B cell (primary cell): ENCODE results near the gene SHANK2. TPM values are rescaled to one million over a fixed set of nuclear protein-coding genes. Genes with fewer than 3 reads are reported as not detected.

Source experiments
- ATAC-seq: fragments of 200-7000 bp; cut with Tn5 transposase; one replicate; pipeline ENCODE4 v1.10.0; 2021; ENCODE audit warnings: low read depth, mild to moderate bottlenecking, moderate number of reproducible peaks, moderate library complexity
- CTCF ChIA-PET: fragments of 350-600 bp; sonication (Branson Sonifier 250); formaldehyde crosslinking; loops from one replicate; lab custom pipeline; 2021; ENCODE audit warnings: antibody characterized with exemption, inconsistent platforms; lab: Charles Lee
- POLR2A ChIA-PET: fragments of 350-600 bp; sonication (Branson Sonifier 250); formaldehyde crosslinking; loops from one replicate; lab custom pipeline; 2021; ENCODE audit warnings: antibody characterized with exemption; lab: Charles Lee
- DNase-seq: peaks from one replicate; pipeline ENCODE4 v3.0.0; 2013
- H2AFZ ChIP-seq: 2 replicates; pipeline ENCODE4 v1.6.1; 2012; ENCODE audit warnings: mild to moderate bottlenecking, low read depth, low read length; ENCODE audit not compliant: insufficient read depth, poor library complexity, severe bottlenecking
- H3K27ac ChIP-seq, 2 donors: 1 replicate in 1 of 2; 2 replicates in 1 of 2; pipeline ENCODE4 v1.5.1; 2012 to 2013; ENCODE audit warnings: low read length in 2 of 2, mild to moderate bottlenecking in 2 of 2, moderate library complexity in 1 of 2
- H3K27me3 ChIP-seq, 4 experiments: fragments of 200-600 bp in 1 of 4; sonication (generic) in 1 of 4; replicated peaks in 1 of 4; 1 replicate in 2 of 4; 2 replicates in 2 of 4; pipeline versions ENCODE4 v1.6.1 to v1.7.0; 2013 to 2016; ENCODE audit warnings: low read length in 3 of 4, mild to moderate bottlenecking in 2 of 4, mixed read lengths in 1 of 4, moderate library complexity in 1 of 4; ENCODE audit not compliant: insufficient read depth in 4 of 4, control insufficient read depth in 3 of 4; ENCODE audit errors: control extremely low read depth in 1 of 4
- H3K36me3 ChIP-seq, 2 experiments: replicated peaks in 1 of 2; 1 replicate in 1 of 2; 2 replicates in 1 of 2; pipeline versions ENCODE4 v1.6.1 to v1.7.1; 2013; ENCODE audit warnings: low read length in 1 of 2; ENCODE audit not compliant: insufficient read depth in 2 of 2, control insufficient read depth in 1 of 2; ENCODE audit errors: control extremely low read depth in 1 of 2, extremely low read depth in 1 of 2
- H3K4me1 ChIP-seq, 2 donors: fragments of 200-600 bp in 1 of 2; sonication (generic) in 1 of 2; 1 replicate in 1 of 2; 2 replicates in 1 of 2; pipeline versions ENCODE4 v1.5.1 to v1.6.1; 2013 to 2017; ENCODE audit warnings: low read length in 2 of 2; ENCODE audit not compliant: control insufficient read depth in 2 of 2, insufficient read depth in 2 of 2
- H3K4me2 ChIP-seq: replicated peaks from 2 replicates; pipeline ENCODE3; 2012; ENCODE audit warnings: mild to moderate bottlenecking, low read depth, low read length; ENCODE audit not compliant: poor library complexity, severe bottlenecking
- H3K4me3 ChIP-seq, 5 experiments: fragments of 200-600 bp in 1 of 5; sonication (generic) in 1 of 5; 1 replicate in 3 of 5; 2 replicates in 2 of 5; pipeline versions ENCODE4 v1.5.1 to v1.7.0; 2011 to 2016; ENCODE audit warnings: low read length in 4 of 5, mild to moderate bottlenecking in 4 of 5, low read depth in 2 of 5, control low read depth in 1 of 5, moderate library complexity in 1 of 5; ENCODE audit not compliant: insufficient read depth in 1 of 5; ENCODE audit errors: control extremely low read depth in 1 of 5, extremely low read depth in 1 of 5
- H3K79me2 ChIP-seq: fragments of 200-600 bp; sonication (generic); one replicate; pipeline ENCODE4 v1.6.0; 2016; ENCODE audit warnings: low read length; ENCODE audit not compliant: control insufficient read depth, insufficient read depth
- H3K9ac ChIP-seq: fragments of 200-600 bp; sonication (generic); 2 replicates; pipeline ENCODE4 v1.6.1; 2017; ENCODE audit warnings: mild to moderate bottlenecking, low read length, moderate library complexity
- H3K9me3 ChIP-seq, 3 donors: one replicate each; pipeline versions ENCODE4 v1.6.1 to v1.7.1; 2013; ENCODE audit warnings: low read length in 2 of 3; ENCODE audit not compliant: control insufficient read depth in 2 of 3, insufficient read depth in 1 of 3; ENCODE audit errors: control extremely low read depth in 1 of 3
- H4K20me1 ChIP-seq: 2 replicates; pipeline ENCODE4 v1.6.0; 2012; ENCODE audit warnings: mild to moderate bottlenecking, low read length; ENCODE audit not compliant: insufficient read depth, control insufficient read depth, poor library complexity, severe bottlenecking
- H3K27ac Mint-ChIP-seq: one replicate; pipeline ENCODE4 v1.8.0; 2021; ENCODE audit warnings: mixed read lengths
- H3K27me3 Mint-ChIP-seq: one replicate; pipeline ENCODE4 v1.8.0; 2021; ENCODE audit warnings: mixed read lengths
- H3K4me1 Mint-ChIP-seq: one replicate; pipeline ENCODE4 v1.8.0; 2021; ENCODE audit warnings: mixed read lengths
- H3K4me3 Mint-ChIP-seq: one replicate; pipeline ENCODE4 v1.8.0; 2021; ENCODE audit warnings: mixed read lengths
- H3K9me3 Mint-ChIP-seq: one replicate; pipeline ENCODE4 v1.8.0; 2022; ENCODE audit warnings: mixed read lengths; ENCODE audit not compliant: insufficient read depth
- CTCF ChIP-seq: fragments of 200-600 bp; IDR thresholded peaks from one replicate; pipeline ENCODE4 v1.8.0; 2022; ENCODE audit warnings: antibody characterized with exemption, mild to moderate bottlenecking
- EZH2 ChIP-seq: IDR thresholded peaks from 2 replicates; pipeline ENCODE4 v1.6.1; 2012; ENCODE audit warnings: borderline replicate concordance, low read depth, mild to moderate bottlenecking, moderate library complexity, low read length; ENCODE audit not compliant: insufficient read depth, poor library complexity, severe bottlenecking
- WGBS: methylation state at CpG from one replicate; pipeline ENCODE4 v1.1.5; 2013; ENCODE audit warnings: missing lambda C conversion rate; ENCODE audit not compliant: insufficient coverage; 5-methylcytosine and 5-hydroxymethylcytosine counted together
- intact Hi-C: fragments of 100-400 bp; cut with micrococcal nuclease; formaldehyde crosslinking; loops from one replicate; pipeline ENCODE4 v1.10.0; 2022
- polyA plus RNA-seq: library from polyadenylated mRNA; depleted of rRNA; stranded (reverse); fragments of >200 nt; gene quantifications from 2 replicates; pipeline ENCODE4 v1.2.3, GENCODE V29; 2012
- total RNA-seq, 2 donors: library from RNA; stranded (reverse); fragments of 120-200 nt in 1 of 2; gene quantifications; 1 replicate in 1 of 2; 2 replicates in 1 of 2; pipeline versions ENCODE4 v1.2.3 to v1.2.4, GENCODE V29; 2013 to 2022

SHANK2 gene
- total and polyA plus RNA-seq, 2 donors (not counting 1 experiment from before 2014, with no cell fraction given): 0.07 to 0.28 TPM

GRCh38 chr11:71223671-71224660 lies 28.4 kb downstream of the SHANK2 start:
- H3K27ac Mint-ChIP-seq: no peak overlapping the region
- Histone ChIP-seq H3K79me2 (no peaks in the 10 kb centered on the region), H4K20me1 (no peaks in the 10 kb centered on the region), H3K4me3 (no peak overlapping the region), H3K36me3 (no peaks in the 10 kb centered on the region), H3K4me2 (no peak overlapping the region), H3K27me3 (peaks cover 0 to 4% (median 0%) of the 10 kb centered on the region in 4 experiments), H3K27ac (no peak overlapping the region), H3K9ac (no peak overlapping the region), H2AFZ (no peak overlapping the region), H3K9me3 (peaks cover 2 to 27% (median 8%) of the 10 kb centered on the region in 3 donors), H3K4me1 (no peaks in the 10 kb centered on the region)
- intact Hi-C loops: no loop called here
- POLR2A ChIA-PET: no interaction called here
- H3K4me3 Mint-ChIP-seq: no peak overlapping the region
- WGBS: 91% methylated on average over 20 of the region's 23 CpGs
- CTCF ChIA-PET: no interaction called here
- TF ChIP-seq CTCF: no peak
- TF ChIP-seq EZH2: no peak
- no peak for ATAC-seq
- peaks cover 15% of the 10 kb centered on the region for H3K9me3 Mint-ChIP-seq
- H3K27me3 Mint-ChIP-seq: peaks cover 16% of the 10 kb centered on the region
- DNase-seq: no peak
- no peaks in the 10 kb centered on the region for H3K4me1 Mint-ChIP-seq

GRCh38 chr11:71223081-71223405 lies 29.3 kb downstream of the SHANK2 start:
- TF ChIP-seq CTCF (no peak), EZH2 (no peak)
- Mint-ChIP-seq H3K9me3 (peaks cover 15% of the 10 kb centered on the region), H3K27ac (no peak overlapping the region), H3K4me3 (no peak overlapping the region), H3K27me3 (peaks cover 18% of the 10 kb centered on the region), H3K4me1 (no peaks in the 10 kb centered on the region)
- DNase-seq: no peak
- no peaks in the 10 kb centered on the region for H3K36me3 ChIP-seq
- H3K9me3 ChIP-seq: peaks cover 2 to 24% (median 8%) of the 10 kb centered on the region in 3 donors
- ChIA-PET CTCF (no interaction called here), POLR2A (no interaction called here)
- H3K4me1 ChIP-seq: no peaks in the 10 kb centered on the region
- 94% methylated on average over 10 of the region's 11 CpGs for WGBS
- H4K20me1 ChIP-seq: no peaks in the 10 kb centered on the region
- no peak for ATAC-seq
- no peak overlapping the region for H3K9ac ChIP-seq
- no peaks in the 10 kb centered on the region for H3K27me3 ChIP-seq
- intact Hi-C loops: no loop called here
- no peak overlapping the region for H3K4me2 ChIP-seq
- H3K79me2 ChIP-seq: no peaks in the 10 kb centered on the region
- no peak overlapping the region for H3K4me3 ChIP-seq
- H2AFZ ChIP-seq: no peak overlapping the region
- no peak overlapping the region for H3K27ac ChIP-seq
